Fibroblast of the aortic adventitia (primary cell): ENCODE results near the gene DIDO1. TPM values are rescaled to one million over a fixed set of nuclear protein-coding genes. Genes with fewer than 3 reads are reported as not detected.
"Not testable (repeated sequence)": the region's sequence is repeated elsewhere in the genome, so short reads cannot be mapped to it uniquely, and the experiment has no call there.

ENCODE experiments used
- DNase-seq: peaks from one replicate; pipeline ENCODE4 v3.0.0-alpha.2; 2010; ENCODE audit warnings: low read depth
- H3K4me3 ChIP-seq: 2 replicates; pipeline ENCODE4 v1.5.1; 2011; ENCODE audit warnings: low read depth, mild to moderate bottlenecking, control low read depth, low read length, moderate library complexity
- CTCF ChIP-seq: IDR thresholded peaks from 2 replicates; pipeline ENCODE4 v1.5.1; 2011; ENCODE audit warnings: mild to moderate bottlenecking, low read length, control low read depth, inconsistent platforms; ENCODE audit not compliant: insufficient read depth
- total RNA-seq: library from RNA; depleted of rRNA; stranded (reverse); fragments of >200 nt; gene quantifications from 2 replicates; pipeline ENCODE4 v1.2.3, GENCODE V29; 2012; ENCODE audit warnings: low replicate concordance

The DIDO1 gene
- total RNA-seq, 1 donor, result 48.4 TPM

- no peak for DNase-seq
- no peak for TF ChIP-seq CTCF
- H3K4me3 ChIP-seq, result no peak overlapping the region
These were observed 49.8 kb downstream of the DIDO1 start for GRCh38 chr20:62876501-62876901.

GRCh38 chr20:62875419-62876361 is 50.6 kb downstream of the DIDO1 start:
- peak; percentile 63 for TF ChIP-seq CTCF
- peak; percentile 87 for DNase-seq
- H3K4me3 ChIP-seq, result peak overlapping the region; percentile 48

- DNase-seq, result no peak
- TF ChIP-seq CTCF, result no peak
- H3K4me3 ChIP-seq, result no peak overlapping the region
These were observed 51.4 kb downstream of the DIDO1 start for GRCh38 chr20:62874964-62875344.

GRCh38 chr20:62873681-62874031 is 52.6 kb downstream of the DIDO1 start:
- TF ChIP-seq CTCF, result peak; percentile 56
- peak; percentile 49 for DNase-seq
- not testable (repeated sequence) for H3K4me3 ChIP-seq

- no peak overlapping the region for H3K4me3 ChIP-seq
- TF ChIP-seq CTCF, result no peak
- DNase-seq, result no peak
These were observed 53.0 kb downstream of the DIDO1 start for GRCh38 chr20:62873280-62873679.

GRCh38 chr20:62872862-62873261 is 53.4 kb downstream of the DIDO1 start:
- TF ChIP-seq CTCF, result no peak

More at GRCh38 chr20:62872862-62873261, 53.4 kb downstream of the DIDO1 start:
- no peak for DNase-seq
- H3K4me3 ChIP-seq, result no peak overlapping the region
